Neural cell (in vitro differentiated cells): ENCODE measurements around the gene CCDC50.

Source experiments
- CTCF ChIP-seq: fragments of 450-650 bp; IDR thresholded peaks from 2 replicates; pipeline ENCODE4 v1.5.1; 2014; ENCODE audit warnings: antibody characterized with exemption, mild to moderate bottlenecking, moderate library complexity; ENCODE audit not compliant: poor library complexity, severe bottlenecking
- EZH2 ChIP-seq: fragments of 200-600, 300-800 bp; shearing (Covaris generic), sonication (generic); IDR thresholded peaks from 2 replicates; pipeline ENCODE4 v1.6.1; 2014; ENCODE audit warnings: antibody characterized with exemption, low read length, borderline replicate concordance, mild to moderate bottlenecking; ENCODE audit not compliant: insufficient read depth, poor library complexity, severe bottlenecking
- POLR2AphosphoS5 ChIP-seq: IDR thresholded peaks from 2 replicates; pipeline ENCODE4 v1.6.1; 2012
- TF ChIP-seq, protein P1 (sequence below): IDR thresholded peaks from 2 replicates; pipeline ENCODE4 v1.6.1; 2012; ENCODE audit warnings: borderline replicate concordance

DNA sequence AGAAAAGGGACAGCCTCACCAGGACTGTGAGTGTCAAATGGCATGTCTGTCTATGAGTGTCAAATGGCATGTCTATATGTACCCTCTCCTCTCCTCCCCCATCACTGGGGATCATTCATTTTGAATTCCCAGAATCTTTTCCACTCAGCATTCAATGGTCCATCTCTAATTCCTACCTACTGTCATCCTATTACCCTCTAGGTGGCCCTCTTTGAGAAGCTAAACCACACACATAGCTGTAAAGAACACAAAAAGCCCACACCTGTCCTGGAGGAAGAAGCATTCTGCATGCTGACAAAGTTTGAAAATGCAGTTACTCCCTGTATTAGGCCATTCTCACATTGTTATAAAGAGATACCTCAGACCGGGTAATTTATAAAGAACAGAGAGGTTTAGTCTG lies 85.5 kb downstream of the CCDC50 start:
- TF ChIP-seq POLR2AphosphoS5 (no peak), CTCF (no peak), EZH2 (no peak)
- TF ChIP-seq, protein P1, sequence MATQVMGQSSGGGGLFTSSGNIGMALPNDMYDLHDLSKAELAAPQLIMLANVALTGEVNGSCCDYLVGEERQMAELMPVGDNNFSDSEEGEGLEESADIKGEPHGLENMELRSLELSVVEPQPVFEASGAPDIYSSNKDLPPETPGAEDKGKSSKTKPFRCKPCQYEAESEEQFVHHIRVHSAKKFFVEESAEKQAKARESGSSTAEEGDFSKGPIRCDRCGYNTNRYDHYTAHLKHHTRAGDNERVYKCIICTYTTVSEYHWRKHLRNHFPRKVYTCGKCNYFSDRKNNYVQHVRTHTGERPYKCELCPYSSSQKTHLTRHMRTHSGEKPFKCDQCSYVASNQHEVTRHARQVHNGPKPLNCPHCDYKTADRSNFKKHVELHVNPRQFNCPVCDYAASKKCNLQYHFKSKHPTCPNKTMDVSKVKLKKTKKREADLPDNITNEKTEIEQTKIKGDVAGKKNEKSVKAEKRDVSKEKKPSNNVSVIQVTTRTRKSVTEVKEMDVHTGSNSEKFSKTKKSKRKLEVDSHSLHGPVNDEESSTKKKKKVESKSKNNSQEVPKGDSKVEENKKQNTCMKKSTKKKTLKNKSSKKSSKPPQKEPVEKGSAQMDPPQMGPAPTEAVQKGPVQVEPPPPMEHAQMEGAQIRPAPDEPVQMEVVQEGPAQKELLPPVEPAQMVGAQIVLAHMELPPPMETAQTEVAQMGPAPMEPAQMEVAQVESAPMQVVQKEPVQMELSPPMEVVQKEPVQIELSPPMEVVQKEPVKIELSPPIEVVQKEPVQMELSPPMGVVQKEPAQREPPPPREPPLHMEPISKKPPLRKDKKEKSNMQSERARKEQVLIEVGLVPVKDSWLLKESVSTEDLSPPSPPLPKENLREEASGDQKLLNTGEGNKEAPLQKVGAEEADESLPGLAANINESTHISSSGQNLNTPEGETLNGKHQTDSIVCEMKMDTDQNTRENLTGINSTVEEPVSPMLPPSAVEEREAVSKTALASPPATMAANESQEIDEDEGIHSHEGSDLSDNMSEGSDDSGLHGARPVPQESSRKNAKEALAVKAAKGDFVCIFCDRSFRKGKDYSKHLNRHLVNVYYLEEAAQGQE, result no peak
